GM19193 (cell line): ENCODE data around the gene ESRRB.

Source experiments
- POLR2A ChIP-seq: IDR thresholded peaks from 4 replicates; pipeline ENCODE4 v1.6.1; 2011; ENCODE audit not compliant: insufficient read depth, insufficient read length; ENCODE audit errors: extremely low read depth

ESRRB gene

GRCh38 chr14:76413106-76413961, 37.4 kb downstream of the ESRRB start:
- no peak for TF ChIP-seq POLR2A

DNA sequence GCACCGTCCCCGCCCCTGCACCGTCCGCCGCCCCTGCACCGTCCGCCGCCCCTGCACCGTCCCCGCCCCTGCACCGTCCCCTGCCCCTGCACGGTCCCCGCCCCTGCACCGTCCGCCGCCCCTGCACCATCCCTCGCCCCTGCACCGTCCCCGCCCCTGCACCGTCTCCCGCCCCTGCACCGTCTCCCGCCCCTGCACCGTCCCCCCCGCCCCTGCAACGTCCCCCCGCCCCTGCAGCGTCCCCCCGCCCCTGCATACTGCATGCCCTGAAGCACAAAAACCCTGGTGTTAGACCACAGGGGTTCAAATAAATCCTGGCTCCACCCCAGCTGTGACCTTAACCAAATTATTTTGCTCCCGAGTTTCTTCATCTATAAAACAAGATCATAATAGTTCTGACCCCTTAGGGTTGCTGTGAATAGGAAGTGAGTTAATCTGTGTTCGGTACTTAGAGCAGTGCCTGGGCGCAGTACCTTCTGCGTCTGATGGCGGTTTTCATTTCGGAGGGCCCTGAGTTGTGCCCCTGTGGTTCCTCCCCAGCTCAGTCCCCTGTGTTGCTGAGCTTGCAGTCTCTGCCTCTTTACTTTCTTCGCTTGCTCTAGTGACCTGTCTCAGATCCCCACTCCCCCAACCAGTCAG, 38.1 kb downstream of the ESRRB start:
- no peak for TF ChIP-seq POLR2A

DNA sequence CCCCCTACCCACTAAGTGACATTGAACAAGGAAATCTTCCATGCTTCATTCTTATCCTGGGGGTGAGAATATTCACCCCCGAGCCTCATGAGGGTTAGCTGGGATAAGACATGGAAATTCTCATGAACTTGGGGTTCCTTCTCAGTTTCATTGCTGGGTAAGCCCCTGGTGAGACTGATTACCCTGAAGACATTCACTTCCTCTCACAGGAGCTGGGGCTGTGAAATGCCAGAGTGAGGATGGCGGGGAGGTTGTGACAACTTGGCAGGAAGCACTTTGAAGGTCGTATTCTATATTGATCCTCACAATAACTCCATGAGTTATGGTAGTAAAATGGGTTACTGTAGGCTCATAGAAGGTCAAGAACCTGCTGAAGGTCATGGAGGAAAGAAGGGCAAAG, 43.5 kb downstream of the ESRRB start:
- TF ChIP-seq POLR2A, result no peak

GRCh38 chr14:76420827-76421226, 44.9 kb downstream of the ESRRB start:
- TF ChIP-seq POLR2A, result no peak

DNA sequence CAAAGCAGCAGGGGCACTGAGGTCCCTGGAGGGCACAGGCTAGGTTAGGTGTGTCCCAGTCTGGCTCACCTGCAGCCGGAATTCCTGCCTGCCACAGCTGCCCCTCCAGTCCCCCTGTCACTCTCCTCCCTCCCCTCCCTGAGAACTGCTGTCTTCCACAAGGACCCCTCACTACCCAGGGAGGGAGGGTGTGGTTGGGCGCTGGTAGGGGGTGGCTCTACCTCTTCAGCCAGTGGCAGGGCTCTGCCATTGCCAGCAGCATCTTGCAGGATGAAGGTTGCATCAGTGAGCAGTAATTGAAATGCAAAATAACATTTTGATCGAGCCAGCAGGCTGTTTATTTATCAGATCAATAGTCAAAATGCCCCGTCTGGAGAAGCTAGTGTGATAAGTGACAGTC, 45.7 kb downstream of the ESRRB start:
- no peak for TF ChIP-seq POLR2A

DNA sequence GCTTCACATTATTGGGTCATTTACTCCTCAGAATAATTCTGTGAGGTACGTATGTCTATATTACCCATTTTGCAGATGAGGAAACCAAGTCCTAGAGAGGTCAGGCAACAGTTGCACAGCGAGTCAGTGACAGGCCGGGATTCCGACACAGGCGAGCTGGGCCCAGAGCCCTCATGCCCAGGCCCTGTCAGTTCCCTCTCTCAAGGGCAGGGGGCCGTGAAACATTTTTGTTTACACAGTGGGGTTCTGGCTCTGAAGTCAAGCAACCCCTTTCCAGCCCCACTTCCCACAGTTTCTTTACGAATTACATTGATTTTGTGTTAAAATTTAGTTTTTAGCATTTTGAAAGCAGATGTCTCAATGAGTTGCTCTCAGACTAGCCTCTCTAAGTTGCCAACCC, 46.7 kb downstream of the ESRRB start:
- no peak for TF ChIP-seq POLR2A

GRCh38 chr14:76423534-76423933, 47.6 kb downstream of the ESRRB start:
- no peak for TF ChIP-seq POLR2A

DNA sequence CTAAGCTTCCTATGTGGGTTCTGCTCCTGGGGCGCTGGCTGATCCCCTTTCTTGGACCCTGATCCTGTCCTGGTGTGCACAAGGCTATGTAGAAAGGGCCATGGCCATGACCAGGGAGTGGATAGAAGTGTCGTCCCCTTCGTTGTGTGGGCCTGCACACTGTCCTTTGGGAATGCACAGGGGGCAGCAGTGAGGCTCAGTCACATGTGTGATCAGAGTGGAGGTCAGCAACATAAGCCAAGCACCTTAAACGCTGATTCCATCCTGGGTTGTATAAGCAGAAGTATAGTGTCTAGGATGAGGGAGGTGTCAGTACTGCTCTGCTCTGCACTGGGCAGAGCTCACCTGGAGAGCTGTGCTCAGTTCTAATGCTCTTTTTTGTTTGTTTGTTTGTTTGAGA, 48.4 kb downstream of the ESRRB start:
- TF ChIP-seq POLR2A, result no peak

- TF ChIP-seq POLR2A, result no peak
Observed at GRCh38 chr14:76426161-76426696, 50.3 kb downstream of the ESRRB start.

GRCh38 chr14:76428611-76429010, 52.7 kb downstream of the ESRRB start:
- no peak for TF ChIP-seq POLR2A

- no peak for TF ChIP-seq POLR2A
Observed at GRCh38 chr14:76430017-76430416, 54.1 kb downstream of the ESRRB start.

- no peak for TF ChIP-seq POLR2A
Observed at GRCh38 chr14:76430475-76430980, 54.6 kb downstream of the ESRRB start.

DNA sequence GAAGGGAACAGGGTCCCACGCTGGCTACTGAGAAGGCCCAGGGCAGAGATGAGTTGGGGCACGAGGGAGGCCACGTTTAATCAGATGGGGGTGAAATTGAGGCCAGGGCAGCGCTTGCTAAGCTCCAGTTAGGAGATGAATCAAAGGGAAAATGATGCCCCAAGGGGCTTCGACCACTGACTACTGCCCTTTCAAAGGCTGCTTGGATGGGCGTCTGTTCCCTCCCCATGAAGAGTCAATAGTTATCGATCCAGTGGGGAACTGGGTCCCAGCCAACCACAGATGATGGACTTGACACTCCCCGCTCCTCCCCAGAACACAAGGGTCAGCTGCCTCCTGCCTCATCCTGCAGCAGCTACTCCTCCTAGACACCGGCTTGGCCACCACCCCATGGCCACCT, 55.6 kb downstream of the ESRRB start:
- no peak for TF ChIP-seq POLR2A

DNA sequence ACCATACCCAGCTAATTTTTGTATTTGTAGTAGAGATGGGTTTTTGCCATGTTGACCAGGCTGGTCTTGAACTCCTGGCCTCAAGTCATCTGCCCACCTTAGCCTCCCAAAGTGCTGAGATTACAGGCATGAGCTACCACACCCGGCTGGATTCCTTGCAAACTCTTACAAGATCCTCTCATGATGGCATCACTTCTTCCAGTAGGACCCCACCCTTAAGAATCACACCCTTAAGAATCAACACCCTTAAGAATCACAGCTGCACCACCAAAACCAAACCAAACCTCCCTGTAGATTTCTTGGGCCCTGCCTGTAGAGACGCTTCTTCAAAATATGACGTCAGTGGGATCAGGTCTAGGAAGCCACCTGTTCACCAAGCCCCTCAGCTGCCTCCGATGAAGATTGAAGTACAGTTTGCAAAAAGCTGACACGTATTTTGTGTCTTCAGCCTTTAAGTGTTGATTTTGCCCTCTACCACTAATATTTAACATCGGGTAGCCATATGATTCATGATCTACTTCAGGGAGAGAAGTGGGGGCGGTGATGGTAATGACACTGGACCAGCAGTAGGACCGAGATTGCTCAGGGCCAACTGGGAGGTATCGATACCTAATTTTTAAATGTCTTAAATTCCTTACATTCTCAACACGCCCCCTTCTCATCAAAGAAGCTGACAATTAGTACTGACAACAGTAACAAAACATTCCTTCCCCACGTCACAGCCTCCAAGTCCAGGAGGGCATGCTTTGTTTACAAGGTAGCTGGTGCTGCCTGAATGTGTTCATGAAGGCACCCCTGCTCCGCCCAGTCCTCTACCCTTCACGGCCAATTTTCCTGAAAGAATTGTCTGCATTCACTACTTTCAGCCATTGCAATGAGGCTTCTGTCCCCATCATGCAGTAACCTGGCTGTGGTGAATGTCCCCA, 57.2 kb downstream of the ESRRB start:
- TF ChIP-seq POLR2A, result no peak

GRCh38 chr14:76434220-76434619, 58.3 kb downstream of the ESRRB start:
- TF ChIP-seq POLR2A, result no peak
